Liver (tissue), 9 donors: ENCODE data around the gene SRRD. TPM values are rescaled to one million over a fixed set of nuclear protein-coding genes. Genes with fewer than 3 reads are reported as not detected.

Experiments used
- DNase-seq: peaks from one replicate; pipeline ENCODE4 v3.0.0-alpha.2; 2017; ENCODE audit warnings: low spot score
- H3K27ac ChIP-seq, 2 donors: one replicate each; pipeline ENCODE4 v1.7.0; 2013; ENCODE audit warnings: inconsistent platforms in 2 of 2, low read length in 2 of 2, control low read depth in 1 of 2, low read depth in 1 of 2, mild to moderate bottlenecking in 1 of 2
- H3K27me3 ChIP-seq, 4 donors: one replicate each; pipeline versions ENCODE4 v1.6.1 to v1.7.0; 2013; ENCODE audit warnings: low read length in 3 of 4, inconsistent platforms in 1 of 4, mild to moderate bottlenecking in 1 of 4, moderate library complexity in 1 of 4; ENCODE audit not compliant: control insufficient read depth in 4 of 4, insufficient read depth in 4 of 4
- H3K36me3 ChIP-seq, 4 donors: one replicate each; pipeline versions ENCODE4 v1.6.1 to v1.7.0; 2013; ENCODE audit warnings: low read length in 3 of 4, mild to moderate bottlenecking in 3 of 4, low read depth in 1 of 4, moderate library complexity in 1 of 4; ENCODE audit not compliant: control insufficient read depth in 4 of 4, insufficient read depth in 3 of 4
- H3K4me1 ChIP-seq, 4 donors: one replicate each; pipeline versions ENCODE4 v1.6.1 to v1.7.0; 2013; ENCODE audit warnings: low read length in 3 of 4, mild to moderate bottlenecking in 3 of 4, moderate library complexity in 1 of 4; ENCODE audit not compliant: control insufficient read depth in 4 of 4, insufficient read depth in 4 of 4
- H3K4me3 ChIP-seq, 3 donors: one replicate each; pipeline versions ENCODE4 v1.6.1 to v1.7.0; 2013; ENCODE audit warnings: low read length in 3 of 3, control low read depth in 1 of 3, low read depth in 1 of 3, mild to moderate bottlenecking in 1 of 3
- H3K9ac ChIP-seq, 2 donors: one replicate each; pipeline ENCODE4 v1.7.0; 2013; ENCODE audit warnings: low read length in 2 of 2, mild to moderate bottlenecking in 2 of 2, moderate library complexity in 2 of 2, control low read depth in 1 of 2, low read depth in 1 of 2
- H3K9me3 ChIP-seq, 4 donors: one replicate each; pipeline versions ENCODE4 v1.6.1 to v1.7.0; 2013; ENCODE audit warnings: low read length in 3 of 4; ENCODE audit not compliant: control insufficient read depth in 4 of 4
- CTCF ChIP-seq: fragments of 150-350 bp; IDR thresholded peaks from 2 replicates; pipeline ENCODE4 v1.5.1; 2017; ENCODE audit warnings: improper control_type of control experiment, low read depth, low read length; ENCODE audit not compliant: missing input control
- EGR1 ChIP-seq, 2 donors: IDR thresholded peaks; 2 replicates each; pipeline ENCODE4 v1.6.1; 2016 to 2018; ENCODE audit warnings: antibody characterized with exemption in 2 of 2, low read depth in 2 of 2
- FOXA1 ChIP-seq: IDR thresholded peaks from 2 replicates; pipeline ENCODE4 v1.6.1; 2016; ENCODE audit warnings: antibody characterized with exemption
- FOXA2 ChIP-seq: IDR thresholded peaks from 2 replicates; pipeline ENCODE4 v1.6.1; 2016; ENCODE audit warnings: antibody characterized with exemption
- GABPA ChIP-seq, 2 donors: IDR thresholded peaks in 1 of 2; conservative IDR thresholded peaks in 1 of 2; 2 replicates each; pipeline ENCODE4 v1.6.1; 2016; ENCODE audit warnings: antibody characterized with exemption in 2 of 2, mild to moderate bottlenecking in 1 of 2, moderate library complexity in 1 of 2
- HNF4A ChIP-seq, 2 donors: conservative IDR thresholded peaks; 2 replicates each; pipeline ENCODE4 v1.6.1; 2016; ENCODE audit warnings: antibody characterized with exemption in 2 of 2, mild to moderate bottlenecking in 2 of 2
- HNF4G ChIP-seq: IDR thresholded peaks from 2 replicates; pipeline ENCODE4 v1.6.1; 2016; ENCODE audit warnings: antibody characterized with exemption
- JUND ChIP-seq, 2 donors: IDR thresholded peaks; 2 replicates each; pipeline ENCODE4 v1.6.1; 2016; ENCODE audit warnings: antibody characterized with exemption in 2 of 2
- NR2F2 ChIP-seq: IDR thresholded peaks from 2 replicates; pipeline ENCODE4 v1.6.1; 2016; ENCODE audit warnings: antibody characterized with exemption
- RAD21 ChIP-seq, 2 donors: IDR thresholded peaks; 2 replicates each; pipeline ENCODE4 v1.6.1; 2016; ENCODE audit warnings: antibody characterized with exemption in 2 of 2, mild to moderate bottlenecking in 2 of 2
- RXRA ChIP-seq, 2 donors: IDR thresholded peaks; 2 replicates each; pipeline ENCODE4 v1.6.1; 2017 to 2018; ENCODE audit warnings: antibody characterized with exemption in 2 of 2, mild to moderate bottlenecking in 1 of 2
- SP1 ChIP-seq: IDR thresholded peaks from 2 replicates; pipeline ENCODE4 v1.6.1; 2018; ENCODE audit warnings: antibody characterized with exemption, mild to moderate bottlenecking
- TAF1 ChIP-seq: conservative IDR thresholded peaks from 2 replicates; pipeline ENCODE4 v1.6.1; 2016; ENCODE audit warnings: antibody characterized with exemption, mild to moderate bottlenecking
- YY1 ChIP-seq: IDR thresholded peaks from 2 replicates; pipeline ENCODE4 v1.6.1; 2016; ENCODE audit warnings: antibody characterized with exemption, mild to moderate bottlenecking
- WGBS: extraction: QIAGEN DNeasy Blood & Tissue Kit; methylation state at CpG from one replicate; pipeline ENCODE4 v1.1.7; 2013; 5-methylcytosine and 5-hydroxymethylcytosine counted together
- polyA plus RNA-seq, 2 donors: library from polyadenylated mRNA; stranded (reverse) in 1 of 2; unstranded in 1 of 2; fragments of 200-250 nt in 1 of 2; fragments of >200 nt in 1 of 2; fragmentation: Nextera tagmentation in 1 of 2; extraction: Ambion mirVana in 1 of 2; gene quantifications; one replicate each; pipeline versions ENCODE4 v1.2.1 to v1.2.3, GENCODE V29; 2013 to 2015
- total RNA-seq, 2 donors: library from RNA; depleted of rRNA; stranded (reverse); fragments of >200 nt; gene quantifications; one replicate each; pipeline ENCODE4 v1.2.3, GENCODE V29; 2014
- TF ChIP-seq, protein P1 (sequence below): IDR thresholded peaks from 2 replicates; pipeline ENCODE4 v1.6.1; 2016; ENCODE audit warnings: antibody characterized with exemption, mild to moderate bottlenecking
- TF ChIP-seq, protein P2 (sequence below): IDR thresholded peaks from 2 replicates; pipeline ENCODE4 v1.6.1; 2016; ENCODE audit warnings: antibody characterized with exemption
- TF ChIP-seq, protein P3 (sequence below): IDR thresholded peaks from 2 replicates; pipeline ENCODE4 v1.6.1; 2016; ENCODE audit warnings: antibody characterized with exemption
- donor health status: healthy.
- donor health status: healthy.
- donor health status: healthy.
- donor health status: healthy.
- donor health status: healthy.

The SRRD gene
- total and polyA plus RNA-seq, 4 donors = 8.7 to 18.6 (median 13.6) TPM

- peaks cover 0 to 14% (median 10%) of the 10 kb centered on the region in 4 donors for H3K36me3 ChIP-seq
- H3K9me3 ChIP-seq = no peaks in the 10 kb centered on the region
- no peak for DNase-seq
- no peaks in the 10 kb centered on the region for H3K27me3 ChIP-seq
- no peak overlapping the region for H3K4me3 ChIP-seq
- no peak overlapping the region for H3K9ac ChIP-seq
- H3K27ac ChIP-seq = peak overlapping the region; percentile 8 to 27
- H3K4me1 ChIP-seq = peaks cover 7 to 49% (median 37%) of the 10 kb centered on the region in 4 donors
- TF ChIP-seq TAF1 (no peak), JUND (IDR thresholded peaks at IDR 0.05) (no peak), RAD21 (IDR thresholded peaks at IDR 0.05) (no peak), GABPA (IDR thresholded peaks at IDR 0.05 in 1 of 2, conservative IDR thresholded peaks at IDR 0.05 in 1 of 2) (no peak), YY1 (no peak), HNF4A (conservative IDR thresholded peaks at IDR 0.05) (no peak), HNF4G (no peak), FOXA1 (no peak), RXRA (IDR thresholded peaks at IDR 0.05) (no peak), CTCF (no peak), NR2F2 (no peak)
- TF ChIP-seq, protein P1, sequence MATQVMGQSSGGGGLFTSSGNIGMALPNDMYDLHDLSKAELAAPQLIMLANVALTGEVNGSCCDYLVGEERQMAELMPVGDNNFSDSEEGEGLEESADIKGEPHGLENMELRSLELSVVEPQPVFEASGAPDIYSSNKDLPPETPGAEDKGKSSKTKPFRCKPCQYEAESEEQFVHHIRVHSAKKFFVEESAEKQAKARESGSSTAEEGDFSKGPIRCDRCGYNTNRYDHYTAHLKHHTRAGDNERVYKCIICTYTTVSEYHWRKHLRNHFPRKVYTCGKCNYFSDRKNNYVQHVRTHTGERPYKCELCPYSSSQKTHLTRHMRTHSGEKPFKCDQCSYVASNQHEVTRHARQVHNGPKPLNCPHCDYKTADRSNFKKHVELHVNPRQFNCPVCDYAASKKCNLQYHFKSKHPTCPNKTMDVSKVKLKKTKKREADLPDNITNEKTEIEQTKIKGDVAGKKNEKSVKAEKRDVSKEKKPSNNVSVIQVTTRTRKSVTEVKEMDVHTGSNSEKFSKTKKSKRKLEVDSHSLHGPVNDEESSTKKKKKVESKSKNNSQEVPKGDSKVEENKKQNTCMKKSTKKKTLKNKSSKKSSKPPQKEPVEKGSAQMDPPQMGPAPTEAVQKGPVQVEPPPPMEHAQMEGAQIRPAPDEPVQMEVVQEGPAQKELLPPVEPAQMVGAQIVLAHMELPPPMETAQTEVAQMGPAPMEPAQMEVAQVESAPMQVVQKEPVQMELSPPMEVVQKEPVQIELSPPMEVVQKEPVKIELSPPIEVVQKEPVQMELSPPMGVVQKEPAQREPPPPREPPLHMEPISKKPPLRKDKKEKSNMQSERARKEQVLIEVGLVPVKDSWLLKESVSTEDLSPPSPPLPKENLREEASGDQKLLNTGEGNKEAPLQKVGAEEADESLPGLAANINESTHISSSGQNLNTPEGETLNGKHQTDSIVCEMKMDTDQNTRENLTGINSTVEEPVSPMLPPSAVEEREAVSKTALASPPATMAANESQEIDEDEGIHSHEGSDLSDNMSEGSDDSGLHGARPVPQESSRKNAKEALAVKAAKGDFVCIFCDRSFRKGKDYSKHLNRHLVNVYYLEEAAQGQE = no peak
- TF ChIP-seq, protein P2, sequence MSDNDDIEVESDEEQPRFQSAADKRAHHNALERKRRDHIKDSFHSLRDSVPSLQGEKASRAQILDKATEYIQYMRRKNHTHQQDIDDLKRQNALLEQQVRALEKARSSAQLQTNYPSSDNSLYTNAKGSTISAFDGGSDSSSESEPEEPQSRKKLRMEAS = no peak
- 9% methylated on average over 1 of the region's 1 CpG for WGBS
Observed at GRCh38 chr22:26513838-26514237, 30.2 kb downstream of the SRRD start.

GRCh38 chr22:26514419-26515161 is 30.9 kb downstream of the SRRD start:
- peaks cover 7 to 49% (median 37%) of the 10 kb centered on the region in 4 donors for H3K4me1 ChIP-seq
- no peaks in the 10 kb centered on the region for H3K27me3 ChIP-seq
- no peak overlapping the region for H3K9ac ChIP-seq
- no peak overlapping the region for H3K4me3 ChIP-seq
- H3K36me3 ChIP-seq = peaks cover 0 to 6% (median 4%) of the 10 kb centered on the region in 4 donors
- no peak for DNase-seq
- 93% methylated on average over 12 of the region's 12 CpGs for WGBS
- H3K27ac ChIP-seq = peak overlapping the region; percentile 8 to 27
- no peaks in the 10 kb centered on the region for H3K9me3 ChIP-seq
- TF ChIP-seq EGR1 (IDR thresholded peaks at IDR 0.05; ENCODE audit: low read depth in 2 of 2) = no peak
- no peak for TF ChIP-seq FOXA2
- no peak for TF ChIP-seq HNF4A (conservative IDR thresholded peaks at IDR 0.05)
- no peak for TF ChIP-seq GABPA (IDR thresholded peaks at IDR 0.05 in 1 of 2, conservative IDR thresholded peaks at IDR 0.05 in 1 of 2)
- no peak for TF ChIP-seq JUND (IDR thresholded peaks at IDR 0.05)
- TF ChIP-seq CTCF = no peak
- no peak for TF ChIP-seq HNF4G
- TF ChIP-seq RXRA (IDR thresholded peaks at IDR 0.05) = no peak
- TF ChIP-seq, protein P1 = no peak
- TF ChIP-seq RAD21 (IDR thresholded peaks at IDR 0.05) = no peak
- TF ChIP-seq, protein P2 = no peak
- TF ChIP-seq SP1 = no peak
- no peak for TF ChIP-seq TAF1
- no peak for TF ChIP-seq NR2F2
- TF ChIP-seq, protein P3, sequence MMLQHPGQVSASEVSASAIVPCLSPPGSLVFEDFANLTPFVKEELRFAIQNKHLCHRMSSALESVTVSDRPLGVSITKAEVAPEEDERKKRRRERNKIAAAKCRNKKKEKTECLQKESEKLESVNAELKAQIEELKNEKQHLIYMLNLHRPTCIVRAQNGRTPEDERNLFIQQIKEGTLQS = no peak
